HepG2 (cell line): ENCODE data around the gene PML. TPM values are rescaled to one million over a fixed set of nuclear protein-coding genes. Genes with fewer than 3 reads are reported as not detected.

Experiments
- CHCHD3 ChIP-seq: sonication (generic); formaldehyde crosslinking; IDR thresholded peaks from 2 replicates; pipeline ENCODE4 v1.8.0; 2022; ENCODE audit warnings: mild to moderate bottlenecking, missing genetic modification reagents, moderate library complexity
- FOSL2 ChIP-seq: sonication (generic); formaldehyde crosslinking; IDR thresholded peaks from 2 replicates; pipeline ENCODE4 v1.4.0; 2020; ENCODE audit warnings: missing genetic modification reagents
- JUN ChIP-seq: sonication (generic); formaldehyde crosslinking; IDR thresholded peaks from 2 replicates; pipeline ENCODE4 v1.4.0; 2020; ENCODE audit warnings: mild to moderate bottlenecking, missing genetic modification reagents
- KLF16 ChIP-seq, 2 experiments: sonication (generic) in 1 of 2; formaldehyde crosslinking in 1 of 2; IDR thresholded peaks; 2 replicates each; pipeline versions ENCODE4 v1.6.1 to v1.8.0; 2016 to 2023; ENCODE audit warnings: missing genetic modification reagents in 2 of 2, missing compliant biosample characterization in 1 of 2
- LCORL ChIP-seq, 2 experiments: fragments of 450-650 bp in 1 of 2; sonication (generic) in 1 of 2; formaldehyde crosslinking in 1 of 2; IDR thresholded peaks; 2 replicates each; pipeline versions ENCODE4 v1.5.0 to v1.6.1; 2017 to 2020; ENCODE audit warnings: antibody characterized with exemption in 1 of 2, missing genetic modification reagents in 1 of 2
- PHF8 ChIP-seq: sonication (generic); formaldehyde crosslinking; IDR thresholded peaks from 2 replicates; pipeline ENCODE4 v1.5.0; 2020; ENCODE audit warnings: missing genetic modification reagents
- RXRB ChIP-seq: IDR thresholded peaks from 2 replicates; pipeline ENCODE4 v1.6.1; 2016; ENCODE audit warnings: borderline replicate concordance, missing genetic modification reagents, missing compliant biosample characterization
- SAFB2 ChIP-seq: sonication (generic); formaldehyde crosslinking; IDR thresholded peaks from 2 replicates; pipeline ENCODE4 v1.5.1; 2020; ENCODE audit warnings: missing genetic modification reagents, low read depth, mild to moderate bottlenecking, borderline replicate concordance
- SP4 ChIP-seq: sonication (generic); formaldehyde crosslinking; IDR thresholded peaks from 2 replicates; pipeline ENCODE4 v1.8.1; 2023; ENCODE audit warnings: mild to moderate bottlenecking, missing genetic modification reagents
- ZFP62 ChIP-seq: sonication (generic); formaldehyde crosslinking; IDR thresholded peaks from 2 replicates; pipeline ENCODE4 v1.4.0; 2020; ENCODE audit warnings: missing genetic modification reagents
- ZNF337 ChIP-seq: sonication (generic); formaldehyde crosslinking; IDR thresholded peaks from 2 replicates; pipeline ENCODE4 v1.5.1; 2020; ENCODE audit warnings: missing genetic modification reagents, low read depth, mild to moderate bottlenecking, borderline replicate concordance
- ZNF577 ChIP-seq: sonication (generic); formaldehyde crosslinking; IDR thresholded peaks from 2 replicates; pipeline ENCODE4 v1.4.0; 2020; ENCODE audit warnings: mild to moderate bottlenecking, low read depth, missing genetic modification reagents, borderline replicate concordance
- ZNF607 ChIP-seq: sonication (generic); formaldehyde crosslinking; IDR thresholded peaks from 2 replicates; pipeline ENCODE4 v1.5.1; 2020; ENCODE audit warnings: missing genetic modification reagents, mild to moderate bottlenecking, borderline replicate concordance
- polyA plus RNA-seq, 8 experiments: library from polyadenylated mRNA; depleted of rRNA in 3 of 8; stranded (reverse) in 7 of 8; unstranded in 1 of 8; fragments of >200 nt; fragmentation: Illumina TruSeq in 4 of 8; extraction: Trizol in 4 of 8; gene quantifications; 2 replicates each; pipeline versions ENCODE4 v1.2.1 to v1.2.3, GENCODE V29; 2011 to 2016; ENCODE audit warnings: low read depth in 4 of 8, missing spikeins in 1 of 8, mixed read lengths in 1 of 8; ENCODE audit not compliant: insufficient read depth in 1 of 8
- total RNA-seq, 5 experiments: library from RNA; depleted of rRNA; stranded (reverse); fragments of >200 nt; fragmentation: Illumina TruSeq; extraction: Trizol; gene quantifications; 2 replicates each; pipeline ENCODE4 v1.2.3, GENCODE V29; 2016; ENCODE audit warnings: low read depth in 1 of 5
- TF ChIP-seq, protein P1 (sequence below): sonication (generic); formaldehyde crosslinking; IDR thresholded peaks from 2 replicates; pipeline ENCODE4 v1.5.0; 2020; ENCODE audit warnings: mild to moderate bottlenecking, missing genetic modification reagents, borderline replicate concordance
- TF ChIP-seq, protein P2 (sequence below): sonication (generic); formaldehyde crosslinking; IDR thresholded peaks from 2 replicates; pipeline ENCODE4 v1.5.0; 2020; ENCODE audit warnings: missing genetic modification reagents, mild to moderate bottlenecking, borderline replicate concordance
- TF ChIP-seq, protein P3 (sequence below): fragments of 450-650 bp; IDR thresholded peaks from 2 replicates; pipeline ENCODE4 v1.6.1; 2016
- TF ChIP-seq, protein P4 (sequence below): sonication (generic); formaldehyde crosslinking; IDR thresholded peaks from 2 replicates; pipeline ENCODE4 v1.4.0; 2020; ENCODE audit warnings: mild to moderate bottlenecking, missing genetic modification reagents
- TF ChIP-seq, protein P5 (sequence below): sonication (generic); formaldehyde crosslinking; conservative IDR thresholded peaks from 2 replicates; pipeline ENCODE4 v1.8.0; 2022; ENCODE audit warnings: mild to moderate bottlenecking, moderate library complexity, missing genetic modification reagents
- TF ChIP-seq, protein P6 (sequence below): sonication (generic); formaldehyde crosslinking; IDR thresholded peaks from 2 replicates; pipeline ENCODE4 v1.5.1; 2020; ENCODE audit warnings: mild to moderate bottlenecking, missing genetic modification reagents, borderline replicate concordance

The PML gene
- total and polyA plus RNA-seq, 2 of the 13 experiments (the other 11 are each of a cell fraction or from before 2014, with no cell fraction given): 2.9 to 3.9 TPM

DNA sequence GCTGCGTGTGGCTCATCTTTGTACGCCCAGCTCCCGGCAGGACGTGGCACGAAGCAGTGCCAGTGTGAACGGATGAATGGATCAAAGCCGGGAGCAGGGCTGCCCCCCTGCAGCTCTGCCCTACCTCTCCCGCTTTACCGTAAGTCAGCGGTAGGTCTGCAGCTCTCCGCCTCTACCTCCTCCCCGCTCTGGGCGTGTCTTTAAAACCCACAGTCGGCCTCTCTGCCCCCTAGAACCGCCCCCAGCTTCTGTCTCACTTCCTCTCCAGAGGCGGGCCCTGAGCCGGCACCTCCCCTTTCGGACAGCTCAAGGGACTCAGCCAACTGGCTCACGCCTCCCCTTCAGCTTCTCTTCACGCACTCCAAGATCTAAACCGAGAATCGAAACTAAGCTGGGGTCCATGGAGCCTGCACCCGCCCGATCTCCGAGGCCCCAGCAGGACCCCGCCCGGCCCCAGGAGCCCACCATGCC, at the start of gene PML (continued):
- TF ChIP-seq, protein P1, sequence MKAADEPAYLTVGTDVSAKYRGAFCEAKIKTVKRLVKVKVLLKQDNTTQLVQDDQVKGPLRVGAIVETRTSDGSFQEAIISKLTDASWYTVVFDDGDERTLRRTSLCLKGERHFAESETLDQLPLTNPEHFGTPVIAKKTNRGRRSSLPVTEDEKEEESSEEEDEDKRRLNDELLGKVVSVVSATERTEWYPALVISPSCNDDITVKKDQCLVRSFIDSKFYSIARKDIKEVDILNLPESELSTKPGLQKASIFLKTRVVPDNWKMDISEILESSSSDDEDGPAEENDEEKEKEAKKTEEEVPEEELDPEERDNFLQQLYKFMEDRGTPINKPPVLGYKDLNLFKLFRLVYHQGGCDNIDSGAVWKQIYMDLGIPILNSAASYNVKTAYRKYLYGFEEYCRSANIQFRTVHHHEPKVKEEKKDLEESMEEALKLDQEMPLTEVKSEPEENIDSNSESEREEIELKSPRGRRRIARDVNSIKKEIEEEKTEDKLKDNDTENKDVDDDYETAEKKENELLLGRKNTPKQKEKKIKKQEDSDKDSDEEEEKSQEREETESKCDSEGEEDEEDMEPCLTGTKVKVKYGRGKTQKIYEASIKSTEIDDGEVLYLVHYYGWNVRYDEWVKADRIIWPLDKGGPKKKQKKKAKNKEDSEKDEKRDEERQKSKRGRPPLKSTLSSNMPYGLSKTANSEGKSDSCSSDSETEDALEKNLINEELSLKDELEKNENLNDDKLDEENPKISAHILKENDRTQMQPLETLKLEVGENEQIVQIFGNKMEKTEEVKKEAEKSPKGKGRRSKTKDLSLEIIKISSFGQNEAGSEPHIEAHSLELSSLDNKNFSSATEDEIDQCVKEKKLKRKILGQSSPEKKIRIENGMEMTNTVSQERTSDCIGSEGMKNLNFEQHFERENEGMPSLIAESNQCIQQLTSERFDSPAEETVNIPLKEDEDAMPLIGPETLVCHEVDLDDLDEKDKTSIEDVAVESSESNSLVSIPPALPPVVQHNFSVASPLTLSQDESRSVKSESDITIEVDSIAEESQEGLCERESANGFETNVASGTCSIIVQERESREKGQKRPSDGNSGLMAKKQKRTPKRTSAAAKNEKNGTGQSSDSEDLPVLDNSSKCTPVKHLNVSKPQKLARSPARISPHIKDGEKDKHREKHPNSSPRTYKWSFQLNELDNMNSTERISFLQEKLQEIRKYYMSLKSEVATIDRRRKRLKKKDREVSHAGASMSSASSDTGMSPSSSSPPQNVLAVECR (CRISPR knock-in tag): peak; percentile 73
- TF ChIP-seq PHF8 (peak; percentile 54), JUN (no peak), ZNF337 (CRISPR knock-in tag) (no peak), ZNF607 (CRISPR knock-in tag) (no peak), CHCHD3 (no peak), RXRB (CRISPR knock-in tag) (no peak), ZNF577 (CRISPR knock-in tag) (no peak), SAFB2 (no peak), ZFP62 (no peak), LCORL (IDR thresholded peaks at IDR 0.05) (no peak), LCORL (CRISPR knock-in tag; IDR thresholded peaks at IDR 0.05) (0 out of 2 replicates have a peak, but pooled peaks have one; percentile 9), SP4 (CRISPR knock-in tag) (peak; percentile 68; the same call in 1 of the 2 replicates), FOSL2 (0 out of 2 replicates have a peak, but pooled peaks have one; percentile 15), KLF16 (CRISPR knock-in tag; IDR thresholded peaks at IDR 0.05) (no peak)
- TF ChIP-seq, protein P2, sequence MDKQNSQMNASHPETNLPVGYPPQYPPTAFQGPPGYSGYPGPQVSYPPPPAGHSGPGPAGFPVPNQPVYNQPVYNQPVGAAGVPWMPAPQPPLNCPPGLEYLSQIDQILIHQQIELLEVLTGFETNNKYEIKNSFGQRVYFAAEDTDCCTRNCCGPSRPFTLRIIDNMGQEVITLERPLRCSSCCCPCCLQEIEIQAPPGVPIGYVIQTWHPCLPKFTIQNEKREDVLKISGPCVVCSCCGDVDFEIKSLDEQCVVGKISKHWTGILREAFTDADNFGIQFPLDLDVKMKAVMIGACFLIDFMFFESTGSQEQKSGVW (CRISPR knock-in tag): no peak
- TF ChIP-seq, protein P3, sequence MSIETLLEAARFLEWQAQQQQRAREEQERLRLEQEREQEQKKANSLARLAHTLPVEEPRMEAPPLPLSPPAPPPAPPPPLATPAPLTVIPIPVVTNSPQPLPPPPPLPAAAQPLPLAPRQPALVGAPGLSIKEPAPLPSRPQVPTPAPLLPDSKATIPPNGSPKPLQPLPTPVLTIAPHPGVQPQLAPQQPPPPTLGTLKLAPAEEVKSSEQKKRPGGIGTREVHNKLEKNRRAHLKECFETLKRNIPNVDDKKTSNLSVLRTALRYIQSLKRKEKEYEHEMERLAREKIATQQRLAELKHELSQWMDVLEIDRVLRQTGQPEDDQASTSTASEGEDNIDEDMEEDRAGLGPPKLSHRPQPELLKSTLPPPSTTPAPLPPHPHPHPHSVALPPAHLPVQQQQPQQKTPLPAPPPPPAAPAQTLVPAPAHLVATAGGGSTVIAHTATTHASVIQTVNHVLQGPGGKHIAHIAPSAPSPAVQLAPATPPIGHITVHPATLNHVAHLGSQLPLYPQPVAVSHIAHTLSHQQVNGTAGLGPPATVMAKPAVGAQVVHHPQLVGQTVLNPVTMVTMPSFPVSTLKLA: no peak
- TF ChIP-seq, protein P4, sequence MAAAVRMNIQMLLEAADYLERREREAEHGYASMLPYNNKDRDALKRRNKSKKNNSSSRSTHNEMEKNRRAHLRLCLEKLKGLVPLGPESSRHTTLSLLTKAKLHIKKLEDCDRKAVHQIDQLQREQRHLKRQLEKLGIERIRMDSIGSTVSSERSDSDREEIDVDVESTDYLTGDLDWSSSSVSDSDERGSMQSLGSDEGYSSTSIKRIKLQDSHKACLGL: no peak
- TF ChIP-seq, protein P5, sequence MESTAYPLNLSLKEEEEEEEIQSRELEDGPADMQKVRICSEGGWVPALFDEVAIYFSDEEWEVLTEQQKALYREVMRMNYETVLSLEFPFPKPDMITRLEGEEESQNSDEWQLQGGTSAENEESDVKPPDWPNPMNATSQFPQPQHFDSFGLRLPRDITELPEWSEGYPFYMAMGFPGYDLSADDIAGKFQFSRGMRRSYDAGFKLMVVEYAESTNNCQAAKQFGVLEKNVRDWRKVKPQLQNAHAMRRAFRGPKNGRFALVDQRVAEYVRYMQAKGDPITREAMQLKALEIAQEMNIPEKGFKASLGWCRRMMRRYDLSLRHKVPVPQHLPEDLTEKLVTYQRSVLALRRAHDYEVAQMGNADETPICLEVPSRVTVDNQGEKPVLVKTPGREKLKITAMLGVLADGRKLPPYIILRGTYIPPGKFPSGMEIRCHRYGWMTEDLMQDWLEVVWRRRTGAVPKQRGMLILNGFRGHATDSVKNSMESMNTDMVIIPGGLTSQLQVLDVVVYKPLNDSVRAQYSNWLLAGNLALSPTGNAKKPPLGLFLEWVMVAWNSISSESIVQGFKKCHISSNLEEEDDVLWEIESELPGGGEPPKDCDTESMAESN (CRISPR knock-in tag): peak; percentile 63
- TF ChIP-seq, protein P6, sequence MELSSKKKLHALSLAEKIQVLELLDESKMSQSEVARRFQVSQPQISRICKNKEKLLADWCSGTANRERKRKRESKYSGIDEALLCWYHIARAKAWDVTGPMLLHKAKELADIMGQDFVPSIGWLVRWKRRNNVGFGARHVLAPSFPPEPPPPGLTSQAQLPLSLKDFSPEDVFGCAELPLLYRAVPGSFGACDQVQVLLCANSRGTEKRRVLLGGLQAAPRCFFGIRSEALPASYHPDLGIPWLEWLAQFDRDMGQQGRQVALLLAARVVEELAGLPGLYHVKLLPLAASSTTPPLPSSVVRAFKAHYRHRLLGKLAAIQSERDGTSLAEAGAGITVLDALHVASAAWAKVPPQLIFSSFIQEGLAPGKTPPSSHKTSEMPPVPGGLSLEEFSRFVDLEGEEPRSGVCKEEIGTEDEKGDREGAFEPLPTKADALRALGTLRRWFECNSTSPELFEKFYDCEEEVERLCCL (CRISPR knock-in tag): no peak
